ENCODE measurements around the gene PHAF1.

GRCh38 chr16:67177743-67178699, 68.3 kb downstream of the PHAF1 start:
- no peak for TF ChIP-seq POLR2A (IDR thresholded peaks at IDR 0.05; ENCODE audit: low read length)
- TF ChIP-seq GATA1 (IDR thresholded peaks at IDR 0.05; ENCODE audit: low read depth, low read length): no peak
